HG02970 (cell line): ENCODE measurements around the gene CBFB.
"Not testable (repeated sequence)": the region's sequence is repeated elsewhere in the genome, so short reads cannot be mapped to it uniquely, and the experiment has no call there.

Source experiments
- ATAC-seq: cut with Tn5 transposase; IDR thresholded peaks from one replicate; pipeline ENCODE4 v1.9.1; 2021; ENCODE audit warnings: mild to moderate bottlenecking, moderate library complexity, moderate number of reproducible peaks; ENCODE audit not compliant: unreplicated experiment, low FRiP score

CBFB gene

DNA sequence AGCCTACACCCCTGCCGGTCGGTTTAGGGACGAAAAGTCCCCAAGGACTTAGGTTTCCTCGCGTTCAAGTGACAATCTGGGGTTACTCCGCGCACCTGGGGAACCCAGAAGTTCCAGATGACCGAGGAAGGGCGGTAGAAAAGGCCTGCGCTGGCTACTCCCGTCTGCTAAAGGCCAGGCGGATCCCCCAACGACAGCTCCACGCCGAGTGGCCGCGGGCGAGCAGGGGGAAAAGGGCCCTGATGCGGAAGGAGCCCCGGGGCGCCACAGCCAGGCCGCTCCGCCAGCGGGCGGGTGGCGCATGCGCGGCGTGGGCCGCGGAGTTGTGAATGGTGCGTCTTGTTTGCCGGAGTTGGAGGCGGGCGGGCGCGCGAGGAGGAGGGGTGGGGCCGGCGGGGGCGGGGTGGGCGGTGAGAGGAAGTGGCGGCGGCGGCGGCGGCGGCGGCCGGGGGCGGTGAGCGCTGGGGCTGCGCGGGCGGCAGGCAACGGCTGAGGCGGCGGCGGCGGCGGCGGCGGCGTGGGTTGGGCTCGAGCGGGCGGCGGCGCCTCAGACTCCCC lies at the start of gene CBFB:
CBFB (plus strand) TSS at position 454 of the 558 bp plus-strand sequence. CDS start 259 bp downstream, outside the sequence.
- peak; percentile 78 for ATAC-seq

DNA sequence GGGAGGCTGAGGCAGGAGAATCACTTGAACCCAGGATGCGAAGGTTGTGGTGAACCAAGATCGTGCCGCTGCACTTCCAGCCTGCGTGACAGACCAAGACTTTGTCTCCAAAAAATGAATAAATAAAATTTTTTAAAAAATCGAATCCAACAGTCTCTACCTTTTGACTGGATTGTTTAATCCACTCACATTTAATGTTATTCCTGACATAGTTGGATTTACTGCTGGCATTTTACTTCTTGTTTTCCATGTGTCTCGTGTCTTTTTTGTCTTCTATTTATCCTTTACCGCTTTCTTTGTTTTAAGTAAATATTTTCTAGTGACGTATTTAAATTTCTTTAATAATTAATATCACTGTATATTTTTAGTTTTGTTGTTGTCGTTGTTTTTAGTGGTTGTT lies 45.9 kb upstream of the CBFB start:
- ATAC-seq, result no peak

DNA sequence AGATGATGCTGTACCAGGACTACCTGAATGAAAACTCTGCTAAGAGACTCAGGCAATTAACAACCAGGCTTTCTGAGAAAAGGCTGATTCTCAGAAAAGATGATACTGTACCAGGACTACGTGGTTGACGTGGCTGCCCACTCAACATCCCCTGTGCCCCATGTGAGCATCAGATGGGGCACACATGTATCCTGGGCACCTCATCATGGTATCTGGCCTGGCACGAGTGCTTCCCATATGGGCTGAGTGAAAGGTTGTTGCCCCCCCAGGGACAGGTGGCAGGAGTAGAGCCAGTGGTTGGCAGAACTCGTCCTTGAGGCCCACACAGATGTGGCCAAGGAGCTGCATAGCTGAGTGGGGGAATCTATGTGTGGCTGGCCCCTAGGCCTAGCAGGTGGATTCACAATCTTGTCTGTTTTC lies 44.0 kb upstream of the CBFB start:
- no peak for ATAC-seq

DNA sequence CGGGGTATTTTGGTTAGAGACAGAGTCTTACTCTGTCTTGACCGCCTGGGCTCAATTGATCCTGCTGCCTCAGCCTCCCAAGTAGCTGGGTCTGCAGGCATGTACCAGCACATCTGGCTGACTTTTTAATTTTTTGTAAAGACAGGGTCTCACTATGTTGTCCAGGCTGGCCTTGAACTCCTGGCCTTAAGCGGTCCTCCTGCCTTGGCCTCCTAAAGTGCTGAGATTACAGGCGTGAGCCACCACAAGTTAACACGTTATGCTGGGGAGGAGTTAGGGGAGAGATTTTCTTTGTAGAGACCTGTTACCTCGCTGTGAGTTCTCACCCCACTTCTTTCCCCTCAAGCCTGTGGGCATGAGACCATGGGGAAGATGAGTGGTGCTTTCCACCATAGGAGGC lies 42.4 kb upstream of the CBFB start:
- no peak for ATAC-seq

DNA sequence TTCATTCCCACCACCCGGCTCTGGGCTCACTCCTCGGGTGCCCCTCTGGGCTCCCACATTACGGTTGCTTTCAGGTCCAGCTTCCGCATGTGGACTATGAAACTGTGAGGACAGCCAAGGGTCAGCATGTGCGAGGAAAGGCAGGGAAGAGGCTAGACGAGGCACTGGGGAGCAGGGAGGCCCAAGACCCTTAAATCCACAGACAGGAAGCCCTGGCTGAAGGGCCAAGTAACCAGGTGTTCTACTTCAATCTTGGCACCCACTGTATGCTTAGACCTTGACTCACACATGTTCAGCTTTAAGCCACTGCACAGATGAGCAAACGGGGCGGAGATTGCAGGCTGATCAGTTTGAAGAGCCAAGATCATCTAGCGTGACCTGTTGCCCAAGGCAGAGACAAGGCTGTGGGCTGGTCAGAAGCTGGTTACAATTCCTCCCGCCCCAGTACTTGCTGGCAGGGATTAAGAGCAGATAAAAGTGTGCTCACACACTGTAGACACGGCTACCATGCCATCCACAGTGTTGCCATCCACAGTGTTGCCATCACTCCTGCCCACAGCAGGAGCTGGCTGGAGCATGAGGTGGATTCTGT lies 40.7 kb upstream of the CBFB start, which contains the start of gene CES4A:
CES4A (plus strand) TSS at position 393 of the 592 bp plus-strand sequence; CDS start at position 577, 184 bp downstream.
- no peak for ATAC-seq

DNA sequence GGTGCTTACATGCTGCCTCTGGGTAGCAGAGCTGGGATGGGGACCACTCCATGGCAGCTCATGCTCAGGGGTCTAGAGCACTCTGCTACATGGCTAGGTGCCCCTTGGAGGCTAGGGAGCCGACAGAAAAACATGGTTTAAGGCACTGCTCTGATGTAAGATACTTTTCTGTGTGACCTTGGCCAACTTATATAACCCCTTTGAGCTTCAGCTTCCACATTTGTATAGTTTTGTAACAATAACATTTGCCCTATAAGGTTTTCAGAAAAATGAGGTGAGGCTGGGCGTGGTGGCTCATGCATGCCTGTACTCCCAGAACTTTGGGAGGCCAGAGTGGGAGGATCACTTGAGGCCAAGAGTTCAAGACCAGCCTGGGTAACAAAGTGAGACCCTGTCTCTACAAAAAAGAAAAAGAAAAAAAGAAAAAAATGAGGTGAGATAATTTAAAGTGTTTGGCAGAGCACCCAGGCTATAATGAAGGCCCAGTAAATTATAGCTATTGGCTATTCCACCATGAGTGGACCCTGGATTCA lies 37.3 kb upstream of the CBFB start:
- no peak for ATAC-seq

DNA sequence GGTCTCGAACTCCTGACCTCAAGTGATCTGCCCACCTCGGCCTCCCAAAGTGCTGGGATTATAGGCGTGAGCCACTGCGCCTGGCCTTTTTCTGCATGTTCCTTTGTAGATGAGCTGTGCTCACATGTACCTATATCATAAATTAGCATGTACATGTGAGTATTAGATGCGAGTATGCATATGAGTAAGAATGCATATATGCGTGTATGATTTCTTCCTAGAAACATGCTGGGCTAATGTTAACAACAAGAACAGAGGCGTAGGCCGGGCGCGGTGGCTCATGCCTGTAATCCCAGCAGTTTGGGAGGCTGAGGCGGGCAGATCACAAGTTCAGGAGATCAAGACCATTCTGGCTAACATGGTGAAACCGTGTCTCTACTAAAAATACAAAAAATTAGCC lies 35.4 kb upstream of the CBFB start:
- not testable (repeated sequence) for ATAC-seq

DNA sequence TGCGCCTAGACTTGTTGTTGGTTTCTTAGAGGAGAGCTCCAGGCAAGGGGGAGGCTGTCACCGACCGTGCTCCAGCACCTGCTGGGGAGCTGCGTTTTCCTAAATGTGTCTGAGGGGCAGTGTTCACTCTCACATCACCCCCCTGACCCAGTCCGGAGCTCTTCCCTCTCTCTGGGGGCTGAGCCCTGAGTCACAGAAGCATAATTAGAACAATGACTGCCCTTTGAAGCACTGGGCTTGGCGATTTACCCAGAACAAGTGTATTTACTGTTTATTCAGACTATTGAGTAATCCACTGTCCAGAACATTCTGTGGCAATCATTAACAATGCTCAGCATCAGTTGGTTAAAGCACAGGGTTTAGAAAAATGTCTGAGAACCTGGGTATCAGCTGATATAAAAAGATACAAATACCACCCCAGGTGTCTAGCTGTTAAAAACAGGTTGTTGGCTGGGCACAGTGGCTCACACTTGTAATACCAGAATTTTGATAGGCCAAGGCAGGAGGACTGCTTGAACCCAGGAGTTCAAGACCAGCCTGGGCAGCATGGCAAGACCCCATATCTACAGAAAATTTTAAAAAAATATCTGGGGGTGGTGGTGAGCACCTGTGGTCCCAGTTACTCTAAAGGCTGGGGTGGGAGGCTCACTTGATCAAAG lies 32.5 kb upstream of the CBFB start:
- no peak for ATAC-seq

DNA sequence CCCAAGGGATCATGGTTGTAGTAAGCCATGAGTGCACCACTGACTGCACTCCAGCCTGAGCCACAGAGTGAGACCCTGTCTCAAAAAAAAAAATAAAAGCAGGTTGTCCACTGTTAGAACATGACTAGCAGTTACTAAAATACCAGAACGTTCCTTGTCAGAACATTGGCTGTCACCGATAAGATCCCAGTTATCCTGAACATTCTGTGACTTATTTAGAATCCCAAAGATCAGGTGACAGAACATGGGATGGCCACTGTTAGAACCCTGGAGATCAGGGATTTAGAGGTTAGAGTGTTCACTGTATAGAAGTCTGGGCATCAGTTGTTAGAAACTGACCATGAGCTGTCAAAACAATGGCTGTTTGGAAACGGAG lies 32.0 kb upstream of the CBFB start:
- ATAC-seq, result no peak

DNA sequence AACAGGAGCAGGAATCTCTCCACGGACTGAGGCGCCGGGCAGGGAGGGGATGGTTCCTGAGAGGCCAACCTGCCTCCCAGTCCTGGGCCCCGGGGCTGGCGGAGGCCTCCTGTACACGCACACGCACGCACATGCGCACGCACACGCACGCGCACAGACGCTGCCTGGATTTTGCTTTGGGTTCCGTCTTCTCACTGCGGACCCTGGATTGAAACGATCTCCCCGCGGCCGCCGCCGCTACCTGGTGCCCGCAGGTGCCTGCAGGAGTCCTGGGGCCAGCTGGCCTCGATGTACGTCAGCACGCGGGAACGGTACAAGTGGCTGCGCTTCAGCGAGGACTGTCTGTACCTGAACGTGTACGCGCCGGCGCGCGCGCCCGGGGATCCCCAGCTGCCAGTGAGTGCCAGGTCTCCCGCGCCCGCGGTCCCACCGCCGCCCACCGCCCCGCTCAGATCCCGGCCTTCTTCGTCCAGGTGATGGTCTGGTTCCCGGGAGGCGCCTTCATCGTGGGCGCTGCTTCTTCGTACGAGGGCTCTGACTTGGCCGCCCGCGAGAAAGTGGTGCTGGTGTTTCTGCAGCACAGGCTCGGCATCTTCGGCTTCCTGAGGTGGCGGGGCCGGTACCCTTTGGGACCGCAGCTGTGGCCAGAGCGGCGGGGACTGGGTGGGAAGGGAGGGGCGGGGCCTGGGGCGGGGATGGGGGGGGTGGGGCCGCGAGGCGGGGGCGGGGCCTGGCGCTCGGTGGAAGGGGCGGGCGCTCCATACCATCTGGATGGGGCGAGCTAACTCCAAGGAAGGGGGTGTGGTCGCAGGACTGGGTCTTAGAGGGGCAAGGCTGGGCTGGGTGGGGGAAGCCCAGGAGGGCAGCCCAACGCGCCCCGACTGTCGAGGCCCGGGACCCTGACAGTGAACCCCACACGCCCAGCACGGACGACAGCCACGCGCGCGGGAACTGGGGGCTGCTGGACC lies 28.3 kb upstream of the CBFB start:
- no peak for ATAC-seq

DNA sequence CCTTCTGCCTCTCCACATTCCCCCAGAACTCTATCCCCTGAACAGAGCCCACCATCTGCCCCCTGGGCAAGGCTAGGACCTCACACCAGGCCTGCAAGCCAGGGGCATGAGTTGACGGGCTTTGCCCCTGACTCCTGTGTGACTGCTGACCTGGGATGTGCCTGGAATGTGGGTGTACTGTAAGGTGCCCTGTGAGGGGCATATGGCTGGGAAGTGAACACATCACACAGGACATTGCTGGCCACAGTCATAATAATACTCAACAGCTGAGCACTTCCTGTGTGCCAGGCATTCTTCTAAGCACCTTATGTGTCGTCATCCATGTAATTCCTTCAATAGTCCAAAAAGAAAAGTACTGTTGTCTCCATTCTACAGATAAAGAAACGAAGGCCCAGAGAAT lies 27.2 kb upstream of the CBFB start:
- no peak for ATAC-seq

DNA sequence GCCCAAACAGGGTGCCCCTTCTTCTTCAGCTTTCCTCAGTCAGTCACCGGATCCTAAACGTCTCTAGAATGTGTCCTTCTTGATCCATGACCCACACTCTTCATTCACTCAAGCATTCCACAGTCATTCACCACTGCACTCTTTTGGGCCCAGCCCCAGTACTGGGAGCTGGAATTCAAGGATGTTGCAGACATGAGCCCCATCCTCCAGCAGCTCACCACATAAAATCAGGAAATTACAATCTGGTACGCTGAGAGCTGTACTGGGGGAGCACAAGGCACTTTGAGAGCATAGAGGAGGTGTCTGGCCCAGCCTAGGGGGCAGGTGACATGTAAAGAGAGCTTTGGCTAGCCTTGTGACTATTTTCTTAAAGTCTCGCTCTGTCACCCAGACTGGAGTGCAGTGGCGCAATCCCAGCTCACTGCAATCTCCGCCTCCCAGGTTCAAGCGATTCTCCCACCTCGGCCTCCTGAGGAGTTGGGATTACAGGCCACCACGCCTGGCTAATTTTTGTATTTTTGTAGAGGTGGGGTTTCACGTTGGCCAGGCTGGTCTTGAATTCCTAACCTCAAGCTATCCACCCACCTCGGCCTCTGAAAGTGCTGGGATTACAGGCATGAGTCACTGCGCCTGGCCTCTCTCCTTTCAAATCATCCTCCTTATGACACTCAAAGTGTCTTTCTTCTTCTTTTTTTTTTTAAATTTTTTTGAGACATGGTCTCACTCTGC lies 21.9 kb upstream of the CBFB start:
- no peak for ATAC-seq

DNA sequence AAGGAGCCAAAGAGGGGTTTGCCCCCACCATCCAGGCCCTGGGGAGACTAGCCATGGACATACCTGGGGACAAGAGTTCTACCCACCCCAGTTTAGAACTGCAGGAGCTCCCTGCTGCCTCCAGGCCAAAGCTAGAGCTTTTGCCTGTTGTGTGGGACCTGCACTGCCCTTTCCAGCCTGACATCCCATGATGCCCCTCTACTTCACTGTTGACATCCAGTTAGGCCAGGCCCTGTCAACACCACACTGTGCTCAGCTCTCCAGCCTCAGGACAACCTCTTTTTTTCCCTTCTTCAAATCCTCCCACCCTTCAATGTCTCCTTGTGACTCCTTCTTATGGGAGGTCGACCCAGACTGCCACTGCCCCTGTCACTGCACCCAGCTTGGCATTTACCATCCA lies 19.8 kb upstream of the CBFB start:
- no peak for ATAC-seq

DNA sequence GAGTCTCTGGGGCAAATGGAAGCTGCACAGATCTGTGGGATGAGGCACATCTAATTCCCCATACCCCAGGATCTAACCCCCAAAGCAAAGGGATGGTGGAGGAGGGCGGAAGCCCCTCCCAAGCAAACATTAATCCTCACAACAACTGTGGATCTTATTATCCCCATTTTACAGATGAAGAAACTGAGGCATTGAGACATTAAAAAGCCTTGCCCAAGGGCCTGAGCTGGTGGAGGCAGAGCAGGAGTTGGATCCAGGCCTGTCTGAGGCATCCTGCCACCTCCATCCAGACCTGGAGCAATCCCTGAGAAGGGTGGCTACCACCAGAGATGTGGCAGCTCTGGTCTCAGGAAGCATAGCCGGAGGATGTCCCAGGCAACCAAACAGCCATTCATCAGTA lies 17.7 kb upstream of the CBFB start:
- no peak for ATAC-seq

DNA sequence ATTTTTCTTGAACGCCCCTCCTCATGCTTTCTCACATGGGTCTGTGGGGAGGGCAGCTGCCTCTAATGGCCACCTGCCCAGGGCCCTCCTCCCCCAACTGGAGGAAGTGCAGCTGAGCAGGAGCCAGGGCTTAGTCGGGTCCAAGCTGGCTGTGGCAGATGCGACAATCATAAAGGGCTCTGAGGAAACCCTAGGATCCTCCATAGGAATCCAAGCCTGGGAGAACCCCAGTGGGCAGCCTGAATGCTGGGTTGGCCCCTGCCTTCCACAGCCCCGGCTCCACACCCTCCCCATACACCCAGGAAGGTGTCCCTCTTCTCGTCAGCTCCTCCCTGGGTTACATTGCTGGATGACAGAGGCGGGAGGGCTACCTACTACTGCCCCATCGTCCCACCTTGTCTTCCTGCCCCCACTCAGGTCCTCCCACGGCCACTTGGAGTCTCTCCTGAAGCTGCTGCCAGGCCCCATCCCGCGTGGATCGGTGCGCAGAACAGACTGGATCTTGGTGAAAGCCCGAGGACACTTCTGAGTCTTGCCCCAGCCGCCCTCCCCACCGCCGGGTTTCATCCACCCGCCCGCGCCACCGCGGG lies 15.6 kb upstream of the CBFB start:
- ATAC-seq, result no peak

DNA sequence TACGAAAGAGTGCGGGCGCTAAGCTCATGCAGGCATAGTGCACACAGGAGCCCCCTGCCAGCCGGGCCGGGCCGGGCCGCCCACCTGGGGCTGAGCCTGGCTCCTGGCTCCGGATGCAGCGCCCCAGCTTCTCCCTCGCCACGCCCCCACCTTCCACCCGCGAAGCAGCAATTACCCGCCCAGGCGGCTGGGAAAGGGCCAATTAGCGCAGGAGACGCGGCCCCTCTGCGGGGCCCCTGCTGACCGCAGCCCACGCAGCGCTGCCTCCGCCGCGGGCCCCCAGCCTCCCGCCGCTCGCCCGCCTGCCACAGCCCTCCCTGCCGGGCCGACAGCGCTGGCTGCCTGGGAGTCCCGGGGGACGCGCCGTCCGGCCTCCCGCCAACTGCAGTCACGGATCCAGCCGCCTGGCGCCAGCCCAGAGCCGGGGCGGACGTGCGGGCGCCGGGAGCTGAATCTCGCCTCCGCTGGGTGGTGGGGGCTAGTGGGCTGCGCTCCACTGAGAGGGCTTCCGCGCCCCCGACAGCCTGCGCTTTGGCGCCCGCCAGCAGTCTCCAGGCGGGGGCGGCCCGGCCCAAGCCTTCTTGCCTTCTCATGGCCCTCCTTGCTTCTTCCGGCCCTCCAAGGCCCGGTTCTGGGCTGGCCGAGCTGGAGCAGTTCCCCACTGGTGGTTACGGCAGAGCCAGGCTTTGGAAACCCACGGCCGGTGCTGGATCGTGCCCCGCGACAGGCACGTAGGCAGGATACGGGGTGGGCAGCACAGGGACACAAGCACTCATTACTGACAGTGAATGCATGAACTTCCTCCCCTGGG lies 14.9 kb upstream of the CBFB start:
- ATAC-seq, result no peak

DNA sequence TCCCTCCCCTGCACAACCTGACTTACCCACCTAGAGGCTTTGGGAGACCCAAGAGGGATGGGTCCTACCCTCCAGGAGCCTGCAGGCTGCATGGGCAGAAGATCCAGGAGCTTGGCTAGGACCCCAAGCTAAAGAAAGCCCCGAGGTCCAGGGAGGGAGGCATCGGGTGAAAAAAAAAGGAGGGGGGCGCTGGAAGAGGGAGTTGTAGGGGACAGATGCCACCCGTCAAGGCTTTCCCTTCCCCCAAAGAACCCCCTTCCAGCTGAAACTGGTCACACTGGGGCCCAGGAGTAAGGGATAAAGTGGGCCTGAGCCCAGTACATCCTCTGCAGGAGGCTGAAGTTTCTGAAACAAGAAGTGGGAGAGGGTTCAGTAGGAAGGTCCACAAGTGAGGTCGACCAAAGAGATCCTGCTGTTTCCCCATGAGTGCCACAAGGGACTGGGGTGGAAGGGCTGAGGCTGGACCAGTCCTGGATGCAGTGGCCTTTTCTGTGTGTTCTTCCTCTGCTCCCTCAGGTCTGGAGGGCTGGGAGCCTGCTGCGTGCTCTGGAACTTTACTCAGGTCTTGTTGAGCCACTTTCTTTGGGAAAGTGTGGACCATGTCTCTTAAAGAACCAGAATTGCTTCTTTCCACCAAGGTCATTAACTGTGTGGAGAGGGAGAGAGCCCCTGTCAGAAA lies 14.2 kb upstream of the CBFB start:
- no peak for ATAC-seq

DNA sequence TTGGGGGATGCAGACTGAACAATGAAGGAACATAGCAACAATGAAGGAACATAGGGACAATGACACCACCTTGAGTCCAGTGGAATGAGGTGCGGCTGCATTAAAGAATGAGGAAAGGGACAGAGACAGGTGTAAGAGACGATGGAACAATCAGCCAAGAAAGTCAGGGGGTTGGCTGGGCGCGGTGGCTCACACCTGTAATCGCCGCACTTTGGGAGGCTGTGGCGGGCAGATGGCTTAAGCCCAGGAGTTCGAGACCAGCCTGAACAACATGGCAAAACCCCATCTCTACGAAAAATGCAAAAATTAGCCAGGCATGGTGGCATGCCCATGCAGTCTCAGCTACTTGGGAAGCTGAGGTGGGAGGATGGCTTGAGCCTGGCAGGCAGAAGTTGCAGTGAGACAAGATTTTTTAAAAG lies 13.6 kb upstream of the CBFB start:
- ATAC-seq, result no peak
